ENCODE results near the gene HACD2.
"Not testable (repeated sequence)": the region's sequence is repeated elsewhere in the genome, so short reads cannot be mapped to it uniquely, and the experiment has no call there.

HACD2 gene

DNA sequence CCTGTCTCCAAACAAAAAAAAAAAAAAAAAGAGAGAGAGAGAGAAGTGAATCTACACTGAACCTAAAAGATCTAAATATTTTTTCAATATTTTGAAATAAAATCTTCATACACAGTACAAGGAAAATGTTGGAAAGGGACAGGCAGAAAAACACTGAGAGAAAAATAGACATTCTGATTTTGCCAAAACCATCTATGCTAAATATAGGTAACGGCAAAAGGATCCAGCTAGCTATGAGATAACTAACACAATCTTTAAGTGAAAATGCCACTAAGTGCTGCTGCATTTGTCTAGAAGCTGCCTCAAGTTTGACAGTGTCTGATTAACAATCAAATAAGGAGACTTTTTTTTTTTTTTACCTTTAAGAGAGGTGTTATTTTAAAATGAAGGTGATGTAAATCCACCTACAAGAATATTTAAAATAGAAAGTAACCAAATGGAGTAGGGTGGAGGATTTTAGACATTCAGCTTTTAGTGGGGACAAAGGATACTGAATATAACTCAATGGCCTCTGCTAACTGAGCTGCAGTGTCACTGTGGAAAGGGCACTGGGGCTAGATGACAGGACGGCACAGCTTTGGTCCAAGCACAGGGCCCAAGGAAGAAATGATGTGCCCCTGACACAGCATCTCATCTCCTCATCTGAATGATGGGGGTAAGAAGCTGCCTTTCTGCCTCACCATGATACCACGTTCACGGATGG is 62.4 kb downstream of the HACD2 start:
- no peak for DNase-seq

DNA sequence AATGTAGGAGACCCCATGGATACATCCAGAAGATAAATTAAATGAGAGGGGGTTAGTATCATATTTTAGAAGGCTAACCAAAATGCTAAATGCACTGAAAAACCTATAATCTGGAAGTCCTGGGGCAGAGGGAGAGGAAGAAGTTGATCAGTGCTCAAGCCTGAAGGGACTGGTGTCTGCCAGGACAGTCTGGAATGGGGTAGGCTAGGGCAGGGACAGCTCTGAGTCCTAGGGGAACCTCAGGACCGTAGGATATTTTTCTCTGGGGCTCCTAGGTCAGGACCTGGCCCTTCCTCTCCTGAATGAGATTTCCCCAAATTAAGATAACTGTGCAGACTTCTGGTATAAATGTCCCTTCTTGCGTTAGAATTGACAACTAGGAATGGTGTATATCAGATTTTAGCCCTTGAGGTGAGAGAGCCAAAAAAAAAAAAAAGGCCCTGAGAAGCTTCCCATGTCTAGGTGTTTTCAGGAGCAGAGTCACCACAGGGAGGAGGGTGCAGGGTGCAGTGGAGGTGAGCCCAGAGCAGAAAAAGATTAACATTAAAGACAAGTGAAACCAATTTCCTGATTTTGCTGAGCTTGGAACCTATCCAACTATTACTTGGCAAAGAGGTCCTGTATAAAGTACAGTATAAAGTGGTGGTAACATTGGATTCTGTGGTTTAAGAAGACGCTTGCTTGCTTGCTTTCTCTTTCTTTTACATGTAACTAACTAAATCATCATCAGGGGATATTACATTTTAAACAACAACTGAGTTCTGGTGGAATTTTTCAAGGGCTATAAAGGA is 63.5 kb downstream of the HACD2 start:
- DNase-seq, result no peak

DNA sequence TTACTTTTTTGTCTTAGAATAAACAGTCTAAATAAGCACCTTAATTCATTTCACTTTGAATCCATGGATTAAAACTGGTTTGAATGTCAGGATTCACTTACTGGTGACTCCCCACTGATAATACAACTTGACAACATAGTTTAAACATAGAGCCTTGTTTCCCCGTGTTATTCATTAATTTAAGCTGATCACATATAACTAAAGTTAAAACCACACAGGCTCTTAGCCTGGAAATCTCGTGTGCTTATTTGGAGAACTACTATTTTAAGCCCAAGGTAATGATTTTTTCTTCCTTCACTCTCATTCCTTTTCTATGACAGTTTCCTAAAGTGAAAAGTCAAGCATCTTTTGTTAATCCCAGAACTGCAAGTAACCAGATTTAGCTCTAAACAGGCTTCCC is 64.2 kb downstream of the HACD2 start:
- no peak for DNase-seq

DNA sequence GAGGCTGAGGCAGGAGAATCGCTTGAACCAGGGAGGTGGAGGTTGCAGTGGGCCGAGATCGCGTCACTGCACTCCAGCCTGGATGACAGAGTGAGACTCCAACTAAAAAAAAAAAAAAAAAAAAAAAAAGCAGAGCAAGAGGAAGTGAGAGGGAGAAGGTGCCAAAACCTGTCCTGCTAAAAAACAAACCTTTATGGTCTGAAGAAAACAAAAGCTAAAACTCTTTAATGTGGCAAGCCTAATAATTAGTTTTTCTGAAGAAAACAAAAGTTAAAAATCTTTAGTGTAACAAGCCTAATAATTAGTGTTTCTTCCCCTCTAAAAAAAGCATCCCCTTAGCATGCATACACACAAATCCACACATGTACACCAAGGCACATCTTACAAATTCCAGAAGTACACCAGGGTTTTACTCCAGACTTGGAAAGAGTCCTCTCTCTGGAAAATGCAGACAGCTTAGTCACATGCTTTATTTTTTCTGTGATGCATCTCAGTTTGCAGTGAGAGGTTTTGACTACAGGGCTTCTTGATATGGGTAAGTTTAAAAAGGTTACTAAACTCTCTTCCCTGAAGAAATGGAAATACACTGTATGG is 65.9 kb downstream of the HACD2 start:
- DNase-seq, result no peak

DNA sequence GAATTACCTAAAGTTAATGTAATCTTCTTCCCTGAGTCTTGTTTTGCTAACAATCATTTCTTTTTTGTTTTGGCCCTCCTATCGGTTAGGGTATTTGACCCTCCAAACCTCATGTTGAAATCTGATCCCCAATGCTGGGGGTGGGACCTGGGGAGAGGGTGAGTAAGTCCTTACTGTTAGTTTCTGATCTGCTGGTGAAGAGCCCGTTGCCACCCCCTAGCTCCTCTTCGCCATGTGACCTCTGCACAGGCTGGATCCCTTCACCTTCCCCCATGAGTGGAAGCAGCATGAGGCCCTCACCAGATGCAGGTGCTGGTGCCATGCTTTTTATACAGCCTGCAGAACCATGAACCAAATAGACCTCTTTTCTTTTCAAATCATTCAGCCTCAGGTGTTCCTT is 73.1 kb downstream of the HACD2 start:
- no peak for DNase-seq

DNA sequence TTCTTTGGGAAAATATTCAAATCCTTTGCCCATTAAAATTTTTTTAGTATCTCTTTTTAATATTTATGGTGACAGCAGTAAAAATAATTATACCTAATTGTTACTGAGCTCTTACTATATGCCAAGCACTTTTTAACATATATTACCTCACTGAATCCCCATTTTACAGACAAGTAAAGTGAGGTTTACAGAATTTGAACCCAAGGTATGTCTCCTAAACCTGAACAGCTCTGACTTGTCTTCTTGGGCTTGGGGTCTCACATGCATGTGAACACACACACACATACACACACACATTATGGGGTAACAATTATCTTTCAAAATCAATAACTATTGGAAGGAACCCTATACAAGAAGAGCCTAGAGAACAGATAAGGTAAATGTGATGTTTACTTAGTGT is 73.8 kb downstream of the HACD2 start:
- no peak for DNase-seq

DNA sequence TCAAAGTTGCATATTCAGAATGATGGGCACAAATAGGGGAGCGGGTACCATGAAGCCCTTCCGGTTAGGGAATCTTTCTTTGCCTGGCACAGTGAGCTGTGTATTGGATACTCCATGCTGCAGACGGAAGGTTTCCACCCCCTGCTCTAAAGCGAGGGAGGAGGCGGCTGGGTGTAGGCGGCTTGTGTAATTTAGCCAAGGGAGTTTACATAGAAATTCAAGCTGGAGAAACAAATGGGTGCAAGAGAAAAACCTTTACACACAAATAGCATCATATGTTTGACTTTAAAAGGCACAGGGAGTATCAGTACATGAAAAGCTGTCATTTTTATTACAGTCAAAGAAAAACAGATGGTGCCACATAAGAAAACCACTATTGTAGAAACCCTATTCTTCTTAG is 76.7 kb downstream of the HACD2 start:
- no peak for DNase-seq

DNA sequence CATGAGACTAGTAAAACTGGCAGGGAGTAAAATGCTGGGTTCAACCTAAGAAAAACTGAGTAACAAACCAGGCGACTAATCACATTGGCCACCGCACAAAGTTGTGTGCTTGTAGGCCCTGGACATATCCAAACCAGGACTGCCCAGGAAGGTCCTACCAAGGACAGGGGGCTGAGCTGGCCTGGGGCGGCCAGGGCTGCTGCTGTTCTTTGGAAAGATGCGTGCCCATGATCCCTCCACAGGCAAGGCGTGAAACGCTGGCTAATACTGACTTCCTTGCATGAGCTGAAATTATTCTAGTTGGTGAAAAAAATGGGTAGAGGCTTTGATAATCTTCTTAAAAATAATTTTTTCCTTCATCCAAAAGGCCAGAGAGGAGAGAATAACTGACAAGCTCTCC is 79.0 kb downstream of the HACD2 start:
- DNase-seq, result no peak

DNA sequence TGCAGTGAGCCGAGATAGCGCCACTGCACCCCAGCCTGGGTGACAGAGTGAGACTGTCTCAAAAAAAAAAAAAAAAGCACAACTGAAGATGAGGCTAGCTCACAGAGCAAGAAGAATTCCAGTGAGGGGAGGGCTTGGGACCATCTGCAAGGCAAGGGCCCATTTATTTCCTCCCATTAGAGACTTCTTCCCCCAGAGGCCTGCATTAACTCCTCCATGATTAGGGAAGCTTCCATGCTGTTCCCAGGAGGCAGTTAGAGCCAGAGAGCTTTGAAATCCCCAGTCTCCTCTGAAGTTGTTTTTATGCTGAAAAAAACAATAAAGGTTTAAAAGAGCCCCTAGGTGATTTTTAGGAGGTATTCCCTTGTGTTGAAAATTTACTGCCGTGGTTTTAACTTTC is 81.7 kb downstream of the HACD2 start:
- DNase-seq, result no peak

DNA sequence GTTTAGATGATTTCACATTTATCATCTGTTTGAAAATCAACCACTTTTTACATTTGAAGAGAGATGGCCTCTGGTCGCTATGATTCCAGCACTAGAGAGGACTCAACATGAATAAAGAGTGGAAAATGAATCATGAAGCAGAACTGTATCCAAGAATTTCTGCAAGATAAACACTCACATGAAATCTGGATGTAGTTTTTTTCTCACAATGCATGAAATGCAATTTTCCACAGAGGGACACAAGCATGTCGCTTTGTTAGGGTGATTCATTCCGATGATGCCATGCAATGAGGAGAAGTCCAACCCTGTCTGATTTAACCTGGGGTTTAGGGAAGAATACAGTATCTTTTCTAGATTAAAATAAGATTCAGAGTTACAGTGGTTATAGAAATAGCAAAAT is 85.5 kb downstream of the HACD2 start:
- no peak for DNase-seq

DNA sequence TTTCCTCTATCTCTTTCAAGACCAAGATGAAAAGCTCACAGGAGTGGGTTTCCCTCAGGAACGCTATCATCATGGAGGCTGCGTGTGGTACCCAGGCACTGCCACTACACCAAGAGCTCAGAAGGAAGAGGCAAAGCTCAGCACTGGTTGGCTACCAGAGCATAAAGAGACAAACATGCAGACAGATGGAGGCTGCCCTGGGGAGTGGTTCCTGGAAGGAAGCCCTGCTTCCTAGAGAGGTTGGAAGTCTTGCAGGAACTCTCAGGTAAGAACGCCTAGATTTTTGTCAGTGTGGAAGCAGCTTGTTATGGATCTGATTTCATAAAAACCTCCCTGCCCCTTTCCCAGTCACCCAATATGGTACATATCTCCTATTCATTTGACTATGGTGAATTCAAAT is 86.1 kb downstream of the HACD2 start:
- no peak for DNase-seq

DNA sequence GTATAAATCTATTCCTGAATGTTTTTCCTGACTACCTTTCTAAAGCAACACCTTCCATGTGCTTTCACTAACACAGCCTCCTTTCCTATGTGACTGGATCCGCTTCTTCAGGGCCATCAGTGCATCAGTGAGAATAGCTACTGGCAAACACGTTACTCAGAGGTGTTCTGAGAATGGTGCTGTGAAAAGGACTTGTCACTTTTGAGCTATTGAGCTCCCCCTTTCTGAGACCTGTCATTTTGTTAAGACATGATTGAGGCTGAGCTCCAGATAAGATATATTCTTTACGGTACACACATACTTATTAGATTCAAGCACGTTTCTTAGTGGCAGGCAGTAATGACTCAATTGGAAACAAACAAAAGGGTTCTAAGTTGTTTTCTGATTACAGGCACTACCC is 90.9 kb downstream of the HACD2 start:
- no peak for DNase-seq

DNA sequence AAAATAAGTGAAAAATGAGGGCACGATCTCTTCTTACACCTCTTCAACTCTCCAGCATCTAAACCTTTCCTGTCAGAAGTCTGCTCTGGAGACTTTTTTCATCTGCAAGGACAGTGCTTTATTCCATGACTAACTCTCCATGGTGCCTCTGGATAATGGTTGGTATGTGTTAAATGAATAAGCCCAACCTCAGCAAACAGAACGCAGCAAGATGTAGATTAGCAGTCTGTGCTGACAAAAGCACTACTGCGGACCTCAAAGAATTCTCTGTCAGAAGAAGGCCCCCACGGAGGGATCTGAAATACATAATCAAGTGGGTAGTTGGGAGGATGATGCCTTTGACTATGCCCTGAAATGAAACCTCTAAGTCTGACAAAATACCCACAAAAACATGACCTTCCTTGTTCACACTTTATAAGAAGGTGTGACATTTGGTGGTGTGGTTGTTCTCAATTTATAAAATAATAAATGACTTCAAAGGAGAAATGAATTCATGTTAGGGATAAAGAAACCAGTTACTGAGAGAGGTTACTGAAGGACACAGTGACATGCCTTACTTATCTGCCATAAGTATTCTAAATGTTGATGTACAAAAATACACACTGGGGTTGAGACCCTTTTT is 92.8 kb downstream of the HACD2 start:
- DNase-seq, result no peak

DNA sequence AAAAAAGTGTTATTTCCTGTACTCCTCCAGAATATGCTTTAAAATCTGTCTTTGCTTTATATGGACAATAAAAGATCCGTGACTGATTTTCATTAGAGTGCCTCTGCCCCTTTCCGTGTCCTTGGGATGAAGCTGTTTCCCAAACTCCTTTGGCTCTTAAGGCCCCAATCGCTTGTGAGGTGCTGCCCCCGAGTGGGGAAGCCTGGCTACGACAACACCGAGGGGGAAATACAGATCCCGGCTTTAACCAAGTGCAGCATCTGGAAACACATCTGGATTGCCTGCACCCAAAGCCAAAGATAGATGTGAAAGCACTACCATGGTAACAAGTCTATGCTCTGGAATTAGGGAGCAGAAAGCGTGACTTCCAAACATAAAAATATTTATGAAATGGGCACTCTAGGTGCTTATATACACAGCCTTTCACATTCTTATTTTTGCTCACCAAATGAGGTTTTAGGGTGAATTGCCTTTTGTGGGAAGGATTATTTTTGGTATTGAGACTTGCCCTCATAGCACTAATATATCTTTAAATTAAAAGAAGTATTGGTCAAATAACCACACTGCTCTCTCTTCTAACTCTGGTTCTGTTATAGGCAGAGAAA is 95.4 kb downstream of the HACD2 start:
- no peak for DNase-seq

DNA sequence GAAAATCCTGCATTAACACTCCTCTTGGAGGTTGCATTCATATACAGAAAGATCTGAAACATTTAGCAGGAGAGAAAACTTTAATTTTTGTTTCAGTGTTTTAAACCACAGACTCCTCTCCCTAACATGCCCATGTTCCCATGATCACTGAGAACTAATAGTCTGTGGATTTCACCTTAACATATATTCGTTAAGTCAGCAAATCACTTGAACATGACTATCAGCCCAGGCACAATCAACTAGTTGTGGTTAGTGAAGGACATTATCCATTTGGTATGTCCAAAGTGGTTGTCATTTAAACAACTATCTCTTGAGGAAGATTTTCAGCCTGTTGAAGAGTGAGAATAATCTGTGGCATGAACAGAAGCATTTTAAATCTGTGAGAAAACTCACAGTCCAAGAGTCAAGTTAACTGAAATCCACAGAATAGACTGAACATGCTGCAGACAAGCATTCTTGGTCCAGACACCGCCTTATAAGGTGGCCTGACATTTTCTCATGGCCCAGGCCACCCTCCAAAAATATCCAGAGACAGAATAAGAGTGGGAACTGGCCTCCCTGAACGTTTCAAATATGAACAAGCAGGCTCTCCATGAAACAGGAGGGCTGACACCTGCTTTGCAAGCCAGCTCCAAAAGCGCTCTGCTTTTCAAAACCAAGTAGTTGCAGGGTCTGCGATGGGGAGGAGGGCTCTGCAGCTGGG is 96.1 kb downstream of the HACD2 start:
- DNase-seq, result no peak

DNA sequence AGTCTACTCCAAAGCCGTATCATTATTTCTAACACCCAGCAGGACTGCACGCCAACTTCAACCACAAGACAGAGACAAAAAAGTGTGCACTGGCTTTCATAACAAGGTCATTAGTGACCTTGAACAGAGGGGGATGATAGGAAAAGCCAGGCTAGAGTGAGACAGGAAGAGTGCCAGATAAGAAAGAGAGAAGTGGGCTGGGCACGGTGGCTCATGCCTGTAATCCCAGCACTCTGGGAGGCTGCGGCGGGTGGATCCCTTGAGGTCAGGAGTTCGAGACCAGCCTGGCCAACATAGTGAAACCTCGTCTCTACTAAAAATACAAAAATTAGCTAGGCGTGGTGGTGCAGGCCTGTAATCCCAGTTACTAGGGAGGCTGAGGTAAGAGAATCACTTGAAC is 97.8 kb downstream of the HACD2 start:
- not testable (repeated sequence) for DNase-seq

DNA sequence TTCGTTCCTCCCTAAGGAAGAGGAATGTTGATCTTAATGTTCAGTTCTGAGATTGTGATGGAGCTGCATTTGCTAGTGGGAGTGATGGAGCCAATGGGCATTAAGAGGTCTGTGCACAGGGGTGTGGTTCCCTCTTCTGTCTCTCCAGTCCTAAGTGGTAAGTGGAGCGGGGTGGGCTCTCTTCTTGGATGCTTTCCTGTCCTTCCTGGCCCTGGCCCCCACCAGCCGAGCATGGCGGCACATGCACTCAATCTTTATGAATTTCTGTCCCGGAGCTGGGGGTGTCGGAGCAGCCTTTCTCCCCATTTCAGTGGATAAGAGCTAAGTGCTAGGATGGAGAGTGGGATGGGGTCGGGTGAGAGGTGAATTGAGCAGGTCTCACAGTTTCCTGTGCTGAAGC is 98.4 kb downstream of the HACD2 start:
- DNase-seq, result no peak

DNA sequence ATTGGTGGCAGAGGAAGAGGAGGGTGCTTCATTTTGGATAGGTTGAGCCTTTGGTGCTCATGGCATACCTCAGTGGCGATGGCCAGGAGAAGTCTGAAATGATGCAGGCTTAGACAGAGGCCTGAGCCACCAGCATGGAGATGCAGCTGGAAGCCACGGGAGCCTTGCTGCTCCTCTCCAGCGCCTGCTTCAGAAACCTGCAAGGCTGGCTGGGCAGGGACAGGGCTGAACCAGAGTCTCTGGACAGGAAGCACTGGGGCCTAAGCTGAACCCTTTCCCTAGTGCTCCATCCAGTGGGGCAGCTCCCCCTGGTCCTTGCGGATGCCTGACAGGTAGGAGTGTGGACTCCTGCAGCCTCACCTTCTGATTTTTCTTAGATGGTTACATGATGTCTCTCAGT is 99.3 kb downstream of the HACD2 start:
- no peak for DNase-seq

DNA sequence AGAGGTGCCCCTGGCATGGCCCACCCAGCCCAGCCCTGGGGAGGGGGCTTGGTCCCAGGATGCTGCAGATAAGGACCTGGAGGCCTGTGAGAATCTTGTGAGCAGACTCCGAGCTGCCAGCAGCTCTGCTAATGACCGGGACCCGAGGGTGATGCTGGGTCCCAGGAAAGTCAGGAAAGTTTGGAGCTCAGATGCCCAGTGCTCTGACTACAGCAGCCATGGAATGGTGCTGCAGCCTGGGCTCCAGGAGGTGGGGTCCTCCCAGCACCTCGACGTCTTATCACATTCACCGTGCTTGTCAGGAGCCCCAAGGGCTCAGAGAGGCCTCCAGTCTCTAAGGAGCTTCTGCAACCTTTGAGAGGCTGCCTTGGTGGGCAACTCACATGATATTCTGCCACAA is 101.7 kb downstream of the HACD2 start:
- no peak for DNase-seq

DNA sequence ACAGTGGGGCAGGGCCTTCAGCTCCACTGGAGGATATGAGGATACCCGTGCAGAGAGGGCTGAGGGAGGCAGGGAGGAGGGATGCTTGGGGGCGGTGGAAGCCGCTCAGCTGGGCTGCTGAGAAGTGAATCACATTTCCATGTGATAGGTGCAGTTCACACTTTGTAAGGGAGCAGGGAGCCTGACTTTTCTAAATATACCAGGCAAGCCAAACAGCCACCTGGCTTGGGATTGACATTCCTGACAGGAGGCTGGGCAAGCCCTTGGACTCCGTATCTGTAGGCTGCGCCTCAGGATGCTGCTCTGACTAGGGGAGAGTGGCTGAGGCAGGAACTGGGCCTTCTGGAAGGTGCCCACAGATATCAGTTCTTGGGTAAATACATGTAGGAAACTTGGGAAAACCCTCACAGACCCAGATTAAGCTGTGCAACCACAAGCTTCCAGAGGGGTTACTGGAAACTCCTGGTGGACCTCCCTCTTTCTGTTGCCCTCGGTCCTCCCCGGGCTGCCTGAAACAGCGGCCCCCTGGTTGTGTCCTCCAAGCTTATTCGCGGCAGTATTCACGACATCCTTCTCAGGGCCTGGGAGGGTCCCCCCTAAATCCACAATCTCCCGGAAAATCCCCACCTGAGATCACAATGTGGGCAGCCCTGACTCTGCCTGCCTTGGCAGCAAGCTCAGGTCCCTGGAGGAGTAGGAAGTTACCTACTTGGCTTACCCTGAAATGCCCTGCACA is 103.0 kb downstream of the HACD2 start:
- DNase-seq, result no peak

DNA sequence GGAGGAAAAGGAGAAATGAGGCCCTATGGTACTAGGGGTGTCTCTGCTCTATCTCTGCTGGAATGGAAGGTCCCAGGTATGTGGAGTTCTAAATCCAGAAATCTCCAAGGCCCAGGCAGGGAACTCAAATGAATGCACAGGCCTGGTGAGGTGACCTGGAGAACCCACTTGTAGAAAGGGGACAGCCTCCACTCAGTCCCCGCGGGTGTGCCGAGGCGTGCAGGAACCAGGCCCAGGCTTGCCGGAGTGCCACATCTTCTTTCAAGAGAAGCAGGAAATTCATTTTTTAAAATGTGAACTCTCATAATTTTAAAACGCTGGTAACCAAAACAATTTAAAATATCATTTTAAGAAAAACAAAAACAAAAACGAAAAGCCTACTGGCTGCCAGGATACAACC is 103.8 kb downstream of the HACD2 start:
- DNase-seq, result no peak

DNA sequence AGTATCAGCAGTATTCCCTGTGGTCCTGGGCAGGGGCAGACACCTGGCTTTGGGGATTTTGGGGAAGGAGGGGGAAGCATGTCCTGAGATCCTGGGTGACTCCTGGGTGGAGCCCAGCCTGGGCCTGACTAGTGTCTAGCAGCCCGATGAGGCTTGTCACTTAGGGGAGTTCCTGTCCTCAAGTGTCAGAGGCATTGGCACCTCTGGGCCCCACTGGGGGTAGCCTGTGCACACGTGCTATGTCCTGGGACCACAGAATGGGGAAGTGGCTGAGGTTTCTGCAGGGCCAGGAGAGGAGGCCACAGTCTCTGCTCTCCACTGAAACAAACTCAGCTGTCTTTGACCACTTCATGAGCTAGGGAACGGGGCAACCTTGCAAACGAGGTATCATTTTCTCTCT is 104.4 kb downstream of the HACD2 start:
- no peak for DNase-seq

Measured in central memory CD4-positive, alpha-beta T cell (primary cell).